SK-N-SH (cell line): ENCODE measurements around the gene LIN7A. TPM values are rescaled to one million over a fixed set of nuclear protein-coding genes. Genes with fewer than 3 reads are reported as not detected.

Experiments used
- CTCF ChIA-PET: fragments of 300-600, 350-600 bp; formaldehyde crosslinking; extraction: SDS; loops from one replicate; lab custom pipeline; 2021; lab: Yijun Ruan, JAX
- POLR2A ChIA-PET: fragments of 350-600 bp; sonication (Branson Sonifier 250); formaldehyde crosslinking; extraction: SDS; loops from one replicate; lab custom pipeline; 2020; ENCODE audit warnings: antibody characterized with exemption, inconsistent platforms; lab: Yijun Ruan, JAX
- DNase-seq: peaks from one replicate; pipeline ENCODE4 v3.0.0; 2012
- H2AFZ ChIP-seq: fragments of 200-600 bp; sonication (generic); 2 replicates; pipeline ENCODE4 v1.8.1; 2016; ENCODE audit warnings: antibody characterized with exemption, mild to moderate bottlenecking, low read depth
- H3F3A ChIP-seq: fragments of 200-600 bp; sonication (generic); replicated peaks from 2 replicates; pipeline ENCODE3; 2016; ENCODE audit warnings: antibody characterized with exemption, mild to moderate bottlenecking; ENCODE audit not compliant: insufficient read depth
- H3K27ac ChIP-seq, 2 experiments: fragments of 200-500 bp in 1 of 2; fragments of 200-600 bp in 1 of 2; sonication (Bioruptor generic) in 1 of 2; sonication (generic), shearing (Covaris generic) in 1 of 2; 2 replicates each; pipeline versions ENCODE4 v1.5.1 to v1.6.1; 2014 to 2016; ENCODE audit warnings: low read depth in 2 of 2, inconsistent platforms in 1 of 2, low read length in 1 of 2, mild to moderate bottlenecking in 1 of 2, mixed read lengths in 1 of 2
- H3K27me3 ChIP-seq: fragments of 200-600 bp; sonication (generic), shearing (Covaris generic); 2 replicates; pipeline ENCODE4 v1.6.1; 2016; ENCODE audit warnings: mixed run types; ENCODE audit not compliant: insufficient read depth
- H3K36me3 ChIP-seq, 2 experiments: fragments of 200-500 bp in 1 of 2; fragments of 200-600 bp in 1 of 2; sonication (Bioruptor generic) in 1 of 2; sonication (generic) in 1 of 2; replicated peaks in 1 of 2; 2 replicates each; pipeline versions ENCODE3 to v1.5.1; 2014 to 2016; ENCODE audit warnings: low read length in 1 of 2, mild to moderate bottlenecking in 1 of 2; ENCODE audit not compliant: insufficient read depth in 2 of 2, control insufficient read depth in 1 of 2
- H3K4me1 ChIP-seq, 2 experiments: fragments of 200-500 bp in 1 of 2; fragments of 200-600 bp in 1 of 2; sonication (Bioruptor generic) in 1 of 2; sonication (generic), shearing (Covaris generic) in 1 of 2; 2 replicates each; pipeline versions ENCODE4 v1.5.1 to v1.6.1; 2014 to 2016; ENCODE audit warnings: low read depth in 1 of 2, low read length in 1 of 2, mixed run types in 1 of 2; ENCODE audit not compliant: insufficient read depth in 2 of 2, control insufficient read depth in 1 of 2
- H3K4me2 ChIP-seq: fragments of 200-600 bp; sonication (generic), shearing (Covaris generic); 2 replicates; pipeline ENCODE4 v1.6.1; 2017; ENCODE audit warnings: mixed run types
- H3K4me3 ChIP-seq, 2 experiments: fragments of 200-500 bp in 1 of 2; fragments of 200-600 bp in 1 of 2; sonication (Bioruptor generic) in 1 of 2; sonication (generic), shearing (Covaris generic) in 1 of 2; 2 replicates each; pipeline versions ENCODE4 v1.5.1 to v1.8.1; 2014 to 2016; ENCODE audit warnings: low read depth in 2 of 2, inconsistent platforms in 1 of 2, low read length in 1 of 2, mild to moderate bottlenecking in 1 of 2, mixed read lengths in 1 of 2, moderate library complexity in 1 of 2
- H3K79me2 ChIP-seq: fragments of 200-600 bp; sonication (generic); 2 replicates; pipeline ENCODE4 v1.8.1; 2017; ENCODE audit warnings: mild to moderate bottlenecking; ENCODE audit not compliant: insufficient read depth
- H3K9ac ChIP-seq: fragments of 200-600 bp; sonication (generic); 2 replicates; pipeline ENCODE4 v1.6.1; 2017; ENCODE audit warnings: mixed run types
- H3K9me2 ChIP-seq: fragments of 200-600 bp; sonication (generic); 2 replicates; pipeline ENCODE4 v1.6.1; 2017; ENCODE audit warnings: mixed run types
- H3K9me3 ChIP-seq: fragments of 200-600 bp; sonication (generic); 2 replicates; pipeline ENCODE4 v1.6.1; 2017; ENCODE audit warnings: mixed run types, mild to moderate bottlenecking, moderate library complexity
- H4K20me1 ChIP-seq: fragments of 200-600 bp; sonication (generic); 2 replicates; pipeline ENCODE4 v1.6.1; 2017; ENCODE audit warnings: mild to moderate bottlenecking, mixed run types; ENCODE audit not compliant: insufficient read depth
- CHD2 ChIP-seq: fragments of 150-350 bp; IDR thresholded peaks from 2 replicates; pipeline ENCODE4 v1.6.1; 2018; ENCODE audit warnings: low read length; ENCODE audit not compliant: partially characterized antibody
- CTCF ChIP-seq: fragments of 200-600 bp; sonication (generic); IDR thresholded peaks from 2 replicates; pipeline ENCODE4 v1.6.1; 2017; ENCODE audit warnings: antibody characterized with exemption, mild to moderate bottlenecking, moderate library complexity
- ELF1 ChIP-seq: IDR thresholded peaks from 2 replicates; pipeline ENCODE4 v1.4.0; 2012
- EP300 ChIP-seq, 2 experiments: IDR thresholded peaks; 2 replicates each; pipeline versions ENCODE4 v1.4.0 to v1.6.1; 2012; ENCODE audit warnings: borderline replicate concordance in 1 of 2, low read depth in 1 of 2, low read length in 1 of 2
- EZH2phosphoT487 ChIP-seq: fragments of 200-600 bp; sonication (generic); IDR thresholded peaks from 2 replicates; pipeline ENCODE4 v1.6.1; 2017; ENCODE audit warnings: low read depth, mixed run types, mild to moderate bottlenecking, antibody characterized with exemption, moderate library complexity, borderline replicate concordance
- FOSL2 ChIP-seq: IDR thresholded peaks from 2 replicates; pipeline ENCODE4 v1.4.0; 2012; ENCODE audit warnings: low read depth, mild to moderate bottlenecking, moderate library complexity, borderline replicate concordance
- FOXJ3 ChIP-seq: sonication (generic); formaldehyde crosslinking; IDR thresholded peaks from 2 replicates; pipeline ENCODE4 v1.5.1; 2020; ENCODE audit warnings: mild to moderate bottlenecking, missing genetic modification reagents
- FOXM1 ChIP-seq: IDR thresholded peaks from 2 replicates; pipeline ENCODE4 v1.4.0; 2012; ENCODE audit warnings: low read depth, mild to moderate bottlenecking
- GATA2 ChIP-seq: sonication (generic); formaldehyde crosslinking; IDR thresholded peaks from 2 replicates; pipeline ENCODE4 v1.5.0; 2020; ENCODE audit warnings: mild to moderate bottlenecking, missing genetic modification reagents
- JUND ChIP-seq: IDR thresholded peaks from 2 replicates; pipeline ENCODE4 v1.4.0; 2012
- NFIC ChIP-seq: IDR thresholded peaks from 2 replicates; pipeline ENCODE4 v1.4.0; 2012; ENCODE audit warnings: borderline replicate concordance
- PBX3 ChIP-seq: IDR thresholded peaks from 2 replicates; pipeline ENCODE4; 2012
- RAD21 ChIP-seq: IDR thresholded peaks from 2 replicates; pipeline ENCODE4 v1.6.1; 2012; ENCODE audit warnings: mild to moderate bottlenecking, low read length
- RCOR1 ChIP-seq: fragments of 150-350 bp; IDR thresholded peaks from 2 replicates; pipeline ENCODE4 v1.6.1; 2017; ENCODE audit warnings: antibody characterized with exemption, low read length
- REST ChIP-seq: IDR thresholded peaks from 2 replicates; pipeline ENCODE4 v1.6.1; 2012; ENCODE audit warnings: mild to moderate bottlenecking, low read depth, low read length, moderate library complexity
- RFX5 ChIP-seq: IDR thresholded peaks from 2 replicates; pipeline ENCODE4 v1.6.1; 2012; ENCODE audit warnings: mild to moderate bottlenecking, improper control_type of control experiment, low read length
- RXRA ChIP-seq: IDR thresholded peaks from 2 replicates; pipeline ENCODE4 v1.4.0; 2012; ENCODE audit warnings: low read depth, mild to moderate bottlenecking, borderline replicate concordance
- SMC3 ChIP-seq: IDR thresholded peaks from 2 replicates; pipeline ENCODE4 v1.6.1; 2012; ENCODE audit warnings: low read depth, low read length, improper control_type of control experiment
- TAF1 ChIP-seq: IDR thresholded peaks from 2 replicates; pipeline ENCODE4 v1.6.1; 2012; ENCODE audit warnings: low read depth, mild to moderate bottlenecking, low read length, moderate library complexity, borderline replicate concordance
- TCF12 ChIP-seq: IDR thresholded peaks from 2 replicates; pipeline ENCODE4 v1.4.0; 2012
- TEAD4 ChIP-seq: IDR thresholded peaks from 2 replicates; pipeline ENCODE4 v1.4.0; 2012; ENCODE audit warnings: mild to moderate bottlenecking, borderline replicate concordance; ENCODE audit not compliant: insufficient read depth
- YY1 ChIP-seq: IDR thresholded peaks from 2 replicates; pipeline ENCODE4 v1.4.0; 2012; ENCODE audit warnings: low read depth, mild to moderate bottlenecking
- ZBTB33 ChIP-seq: IDR thresholded peaks from 2 replicates; pipeline ENCODE4 v1.4.0; 2012; ENCODE audit warnings: low read depth, borderline replicate concordance
- WGBS: methylation state at CpG from one replicate; pipeline ENCODE4 v1.1.6; 2017; ENCODE audit warnings: low lambda C conversion rate; 5-methylcytosine and 5-hydroxymethylcytosine counted together
- polyA plus RNA-seq, 3 experiments: library from polyadenylated mRNA; depleted of rRNA; stranded (reverse); fragments of >200 nt; gene quantifications; 2 replicates each; pipeline ENCODE4 v1.2.3, GENCODE V29; 2012

LIN7A gene
- polyA plus RNA-seq, 1 of the 3 experiments (the other 2 are of a cell fraction): not detected

GRCh38 chr12:80952443-80952842 lies 14.7 kb upstream of the LIN7A start:
- Histone ChIP-seq H3K4me1 (no peaks in the 10 kb centered on the region), H4K20me1 (no peaks in the 10 kb centered on the region), H3K9me2 (no peaks in the 10 kb centered on the region), H3K4me2 (no peak overlapping the region), H3K4me3 (no peak overlapping the region), H3F3A (no peaks in the 10 kb centered on the region), H2AFZ (no peak overlapping the region), H3K27me3 (no peaks in the 10 kb centered on the region), H3K36me3 (no peaks in the 10 kb centered on the region), H3K9ac (no peak overlapping the region), H3K9me3 (no peaks in the 10 kb centered on the region), H3K27ac (no peak overlapping the region), H3K79me2 (no peaks in the 10 kb centered on the region)
- no peak for DNase-seq
- CTCF ChIA-PET: no interaction called here
- POLR2A ChIA-PET: no interaction called here
- TF ChIP-seq FOXM1 (no peak), ELF1 (no peak), FOSL2 (no peak), RFX5 (no peak), REST (no peak), TCF12 (no peak), EP300 (IDR thresholded peaks at IDR 0.05; ENCODE audit: borderline replicate concordance in 1 of 2, low read depth in 1 of 2, low read length in 1 of 2) (no peak), EZH2phosphoT487 (no peak), GATA2 (CRISPR knock-in tag) (no peak), JUND (no peak)

GRCh38 chr12:80946591-80946990 lies 8.9 kb upstream of the LIN7A start:
- no peaks in the 10 kb centered on the region for H3K79me2 ChIP-seq
- DNase-seq: no peak
- no peaks in the 10 kb centered on the region for H3K9me2 ChIP-seq
- no peaks in the 10 kb centered on the region for H3F3A ChIP-seq
- ChIA-PET POLR2A (no interaction called here), CTCF (no interaction called here)
- H3K9ac ChIP-seq: no peak overlapping the region
- no peak overlapping the region for H3K4me2 ChIP-seq
- H3K36me3 ChIP-seq: no peaks in the 10 kb centered on the region
- peaks cover 6% of the 10 kb centered on the region; the same call in 1 of the 2 replicates for H3K27me3 ChIP-seq
- H3K4me1 ChIP-seq: no peaks in the 10 kb centered on the region
- no peak overlapping the region; a peak in 1 of 4 replicates for H3K4me3 ChIP-seq
- no peaks in the 10 kb centered on the region for H4K20me1 ChIP-seq
- H3K9me3 ChIP-seq: no peaks in the 10 kb centered on the region
- no peak overlapping the region for H2AFZ ChIP-seq
- no peak overlapping the region for H3K27ac ChIP-seq
- WGBS: 4% methylated on average over 3 of the region's 3 CpGs
- 0 out of 2 replicates have a peak, but pooled peaks have one; percentile 19 for TF ChIP-seq RAD21
- TF ChIP-seq YY1: no peak
- no peak for TF ChIP-seq NFIC
- TF ChIP-seq RXRA: no peak
- no peak for TF ChIP-seq ZBTB33
- TF ChIP-seq CTCF: peak; percentile 42
- TF ChIP-seq FOXM1: no peak
- no peak for TF ChIP-seq SMC3
- no peak for TF ChIP-seq FOXJ3 (CRISPR knock-in tag)
- TF ChIP-seq RCOR1: no peak
- no peak for TF ChIP-seq CHD2
- TF ChIP-seq PBX3: no peak
- TF ChIP-seq TAF1: no peak
- no peak for TF ChIP-seq ELF1
- no peak for TF ChIP-seq TEAD4
